GM18873 (cell line): ENCODE measurements around the gene CTSA.
"Not testable (repeated sequence)": the region's sequence is repeated elsewhere in the genome, so short reads cannot be mapped to it uniquely, and the experiment has no call there.

Source experiments
- ATAC-seq: cut with Tn5 transposase; IDR thresholded peaks from one replicate; pipeline ENCODE4 v1.9.1; 2021; ENCODE audit warnings: mild to moderate bottlenecking, moderate library complexity, moderate number of reproducible peaks; ENCODE audit not compliant: unreplicated experiment, low FRiP score

CTSA gene

DNA sequence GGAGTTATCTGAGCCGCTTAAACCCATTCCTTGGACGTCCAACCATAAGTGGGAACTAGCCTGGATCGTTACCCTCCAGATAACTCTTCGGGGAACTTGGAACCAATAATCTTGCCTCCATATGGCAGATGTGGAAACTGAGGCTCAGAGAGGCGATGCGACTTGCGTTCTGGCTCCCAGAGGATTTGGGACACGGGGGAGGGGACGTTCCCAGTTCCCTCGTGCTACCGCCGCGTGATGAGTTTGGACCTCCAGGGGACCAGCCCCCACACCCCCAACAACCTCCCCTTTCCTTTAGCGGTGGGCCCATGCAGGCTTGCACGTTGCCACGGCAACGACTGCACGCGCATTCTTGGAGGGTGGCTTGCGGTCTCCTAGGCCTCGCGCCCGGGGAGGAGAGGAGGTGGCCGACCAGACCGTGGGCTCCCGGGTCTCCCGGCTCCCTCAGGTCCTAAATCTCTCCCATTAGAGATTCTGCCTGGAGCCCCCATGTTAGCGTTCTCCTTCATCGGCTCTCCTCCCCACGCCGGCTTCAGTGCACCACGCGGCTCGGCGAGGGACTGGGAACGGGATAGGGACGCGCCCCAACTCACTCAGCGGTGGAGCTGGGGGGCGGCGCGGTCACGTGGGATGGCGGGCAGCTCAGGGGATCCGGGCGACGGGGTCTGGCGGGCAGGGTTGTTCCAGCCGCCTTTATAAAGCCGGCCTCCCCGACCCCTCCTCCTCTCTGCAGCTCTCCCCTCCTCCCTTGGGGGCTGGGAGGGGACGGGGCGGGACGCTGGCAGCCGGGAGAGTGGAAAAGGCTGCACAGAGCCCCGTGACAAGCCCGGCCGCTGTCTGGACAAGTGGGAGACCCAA, 20.6 kb downstream of the CTSA start, which contains the start of gene PLTP:
Gene PLTP (minus strand): TSS at position 670 of the 858 bp plus-strand sequence. CDS start 703 bp downstream, outside the sequence.
- ATAC-seq, result no peak

DNA sequence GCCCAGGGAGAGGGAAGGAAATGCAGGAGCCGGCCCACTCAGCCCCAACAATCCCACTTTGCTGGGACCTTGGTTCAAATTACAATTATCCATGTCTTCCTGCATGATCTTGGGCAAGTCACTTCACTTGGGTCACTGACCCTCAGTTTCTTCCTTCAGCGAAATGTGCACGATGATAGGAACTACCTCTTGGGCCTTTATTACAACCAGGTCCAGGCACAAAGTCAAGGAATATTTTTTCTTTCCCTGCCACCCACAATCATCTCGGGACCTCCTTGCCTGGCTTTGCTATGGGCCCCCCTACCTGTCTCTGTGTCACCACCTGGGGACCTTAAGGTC, 21.2 kb downstream of the CTSA start:
- ATAC-seq, result no peak

DNA sequence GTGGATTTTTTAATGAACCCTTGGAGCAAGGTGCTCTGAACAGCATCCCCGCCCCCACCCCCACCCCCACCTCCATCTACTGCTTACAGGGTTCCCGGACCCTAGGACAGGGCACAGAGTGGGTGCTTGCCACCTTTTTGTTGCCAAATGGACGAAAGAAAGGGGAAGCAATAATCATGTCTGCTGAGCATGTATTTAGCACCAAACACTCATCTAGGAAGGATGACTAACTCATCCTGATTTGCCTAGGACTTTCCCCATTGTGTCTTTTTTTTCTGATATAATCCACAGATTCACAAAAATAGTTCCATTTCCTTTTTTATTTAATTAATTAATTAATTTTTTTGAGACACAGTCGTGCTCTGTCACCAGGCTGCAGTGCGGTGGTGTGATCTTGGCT, 22.0 kb downstream of the CTSA start:
- ATAC-seq, result no peak

DNA sequence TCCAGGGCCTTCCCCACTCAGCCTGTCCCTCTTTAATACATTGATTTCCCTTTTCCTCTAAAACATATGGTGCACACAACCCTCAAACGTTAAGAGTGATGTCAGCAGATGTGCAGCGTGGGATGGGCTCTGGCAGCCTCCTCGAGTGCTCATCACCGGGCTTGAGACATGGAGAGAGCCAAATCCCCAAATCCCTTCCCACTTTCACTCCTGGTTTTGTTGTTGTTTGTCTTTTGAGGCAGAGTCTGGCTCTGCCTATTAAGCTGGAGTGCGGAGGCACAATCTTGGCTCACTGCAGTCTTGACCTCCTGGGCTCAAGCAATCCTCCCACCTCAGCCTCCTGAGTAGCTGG, 26.6 kb downstream of the CTSA start:
- no peak for ATAC-seq

DNA sequence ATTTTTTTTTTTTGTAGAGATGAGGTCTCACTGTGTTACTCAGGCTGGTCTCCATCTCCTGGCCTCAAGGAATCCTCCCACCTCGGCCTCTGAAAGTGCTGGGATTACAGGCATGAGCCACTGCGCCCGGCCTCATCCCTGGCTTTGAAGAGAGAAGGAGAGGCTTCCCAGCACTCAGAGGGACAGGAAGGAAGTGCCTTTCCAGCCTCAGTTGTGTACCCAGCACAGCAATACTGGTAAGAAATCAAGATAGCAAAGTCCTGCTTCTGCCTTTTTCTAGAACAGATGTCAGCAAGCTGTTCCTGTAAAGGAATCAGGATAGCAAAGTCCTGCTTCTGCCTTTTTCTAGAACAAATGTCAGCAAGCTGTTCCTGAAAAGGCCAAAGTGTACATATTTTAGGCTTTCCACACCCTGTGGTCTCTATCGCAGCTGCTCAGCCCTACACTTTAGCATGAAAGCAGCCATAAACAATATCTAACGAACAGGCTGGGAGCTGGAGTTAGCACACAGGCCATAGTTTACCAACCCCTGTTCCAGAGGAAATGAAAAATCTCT, 27.1 kb downstream of the CTSA start:
- ATAC-seq, result no peak

GRCh38 chr20:45918779-45919537, 27.8 kb downstream of the CTSA start:
- ATAC-seq, result no peak

GRCh38 chr20:45919542-45920399, 28.6 kb downstream of the CTSA start:
- no peak for ATAC-seq

- ATAC-seq, result no peak
Measured at GRCh38 chr20:45920462-45921336, 29.6 kb downstream of the CTSA start.

DNA sequence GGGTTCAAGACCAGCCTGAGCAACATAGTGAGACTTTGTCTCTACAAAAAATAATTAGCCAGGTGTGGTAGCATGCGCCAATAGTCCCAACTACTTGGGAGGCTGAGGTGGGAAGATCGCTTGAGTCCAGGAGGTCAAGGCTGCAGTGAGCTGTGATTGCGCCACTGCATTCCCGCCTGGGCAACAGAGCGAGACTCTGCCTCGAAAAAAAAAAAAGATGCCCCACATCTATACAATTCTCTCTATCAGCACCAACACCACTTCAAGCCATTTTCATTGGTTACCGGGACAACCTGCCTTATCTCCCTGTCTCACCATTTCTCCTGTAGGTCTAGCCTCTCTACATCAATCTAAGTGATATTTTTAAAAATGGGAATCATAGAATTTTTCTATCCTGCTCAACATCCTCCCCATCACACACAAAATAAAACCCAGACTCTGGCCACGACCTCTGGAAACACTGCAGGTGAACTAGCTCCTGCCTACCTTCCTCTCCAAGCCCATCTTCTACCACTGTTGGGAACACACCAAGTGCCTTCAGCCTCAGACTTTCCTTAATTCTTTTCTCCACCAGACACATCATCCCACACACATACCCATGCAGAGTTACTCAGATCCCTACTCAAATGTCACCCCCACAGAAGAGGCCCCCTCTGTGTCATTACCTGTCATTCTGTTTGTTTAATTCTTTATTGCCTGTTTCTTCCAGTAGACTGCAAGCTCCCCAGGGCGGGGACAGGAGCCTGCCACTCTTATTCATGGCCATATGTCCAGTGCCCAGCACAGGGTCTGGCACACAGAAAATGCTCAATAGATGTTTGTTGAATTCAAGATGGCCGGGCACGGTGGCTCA, 30.4 kb downstream of the CTSA start:
- ATAC-seq, result no peak

GRCh38 chr20:45924391-45925261, 33.5 kb downstream of the CTSA start:
- no peak for ATAC-seq

DNA sequence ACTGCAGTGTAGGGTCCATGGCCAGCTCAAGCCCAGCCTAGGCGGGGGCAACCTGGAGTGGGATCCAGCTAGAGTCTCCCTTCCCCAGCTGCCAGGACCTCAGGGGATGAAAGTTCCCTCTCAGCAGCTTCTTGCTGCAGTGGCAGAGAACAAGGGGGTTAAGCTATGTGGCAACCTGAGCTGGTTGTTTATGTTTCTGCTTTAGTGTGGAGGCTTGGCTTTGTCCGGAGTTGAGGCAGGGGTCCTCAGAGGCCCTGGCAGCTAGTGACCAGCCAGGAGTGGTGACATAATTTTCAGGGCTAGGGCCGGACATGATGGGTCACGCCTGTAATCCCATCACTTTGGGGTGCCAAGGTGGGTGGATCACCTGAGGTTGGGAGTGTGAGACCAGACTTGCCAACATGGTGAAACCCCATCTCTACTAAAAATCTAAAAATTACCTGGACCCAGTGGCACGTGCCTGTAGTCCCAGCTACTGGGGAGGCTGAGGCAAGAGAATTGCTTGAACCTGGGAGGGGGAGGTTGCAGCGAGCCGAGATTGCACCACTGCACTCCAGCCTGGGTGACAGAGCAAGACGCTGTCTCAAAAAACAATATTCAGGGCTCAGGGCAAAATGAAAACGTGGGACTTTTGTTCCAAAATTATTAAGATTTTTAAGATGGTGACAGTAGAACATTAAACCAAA, 34.8 kb downstream of the CTSA start:
- ATAC-seq, result no peak

DNA sequence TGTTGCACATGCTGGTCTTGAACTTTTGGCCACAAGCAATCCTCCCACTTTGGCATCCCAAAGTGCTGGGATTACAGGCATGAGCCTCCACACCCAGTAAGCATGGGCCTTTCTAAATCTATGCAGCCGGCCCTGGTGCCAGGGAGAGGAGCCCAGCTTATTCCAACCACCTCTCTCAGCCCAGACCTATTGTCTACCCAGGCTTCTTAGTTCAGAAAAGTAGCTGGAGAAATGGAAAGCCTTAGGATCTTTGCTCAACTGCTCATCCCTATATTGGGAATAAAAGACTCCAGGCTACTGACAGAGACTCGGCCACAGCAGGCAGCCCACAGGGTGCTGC, 35.6 kb downstream of the CTSA start:
- ATAC-seq, result no peak

- ATAC-seq, result no peak
Measured at GRCh38 chr20:45927071-45927878, 36.1 kb downstream of the CTSA start.

GRCh38 chr20:45931680-45932079, 40.5 kb downstream of the CTSA start:
- not testable (repeated sequence) for ATAC-seq

- ATAC-seq, result no peak
Measured at GRCh38 chr20:45933266-45934045, 42.3 kb downstream of the CTSA start.
